Left ventricle myocardium inferior (tissue), 1 donor: ENCODE results near the gene OR4D9. TPM values are rescaled to one million over a fixed set of nuclear protein-coding genes. Genes with fewer than 3 reads are reported as not detected.

ENCODE experiments used
- DNase-seq: peaks from one replicate; pipeline ENCODE4 v3.0.0-alpha.2; 2020
- H3K27ac ChIP-seq: fragments of 200-600 bp; replicated peaks from 2 replicates; pipeline ENCODE4 v1.8.0; 2021
- H3K27me3 ChIP-seq: fragments of 200-600 bp; 2 replicates; pipeline ENCODE4 v1.8.0; 2021; ENCODE audit warnings: low read depth
- H3K36me3 ChIP-seq: fragments of 200-600 bp; 2 replicates; pipeline ENCODE4 v1.8.0; 2021
- H3K4me1 ChIP-seq: fragments of 200-600 bp; 2 replicates; pipeline ENCODE4 v1.8.0; 2021
- H3K4me3 ChIP-seq: fragments of 200-600 bp; 2 replicates; pipeline ENCODE4 v1.8.0; 2021; ENCODE audit warnings: mild to moderate bottlenecking, moderate library complexity
- H3K9me3 ChIP-seq: fragments of 200-600 bp; replicated peaks from 2 replicates; pipeline ENCODE4 v1.8.0; 2021
- CTCF ChIP-seq: fragments of 200-600 bp; IDR thresholded peaks from 2 replicates; pipeline ENCODE4 v1.8.0; 2021; ENCODE audit warnings: antibody characterized with exemption, mild to moderate bottlenecking, borderline replicate concordance
- intact Hi-C: fragments of 100-400 bp; cut with micrococcal nuclease; formaldehyde crosslinking; loops from one replicate; pipeline ENCODE4 v1.11.0; 2022
- total RNA-seq: library from RNA; stranded (reverse); fragmentation: NEBNext Ultra II Directional; extraction: Animal tissue kit (Norgen Biotek cat#: 25700); gene quantifications from one replicate; pipeline ENCODE4 v1.2.1, GENCODE V29; 2021
- donor health status: DM: no; HTN: yes; CAD: no; lungs with severe emphysema.

Gene OR4D9
- total RNA-seq, 1 donor from 2014 or later = not detected

DNA sequence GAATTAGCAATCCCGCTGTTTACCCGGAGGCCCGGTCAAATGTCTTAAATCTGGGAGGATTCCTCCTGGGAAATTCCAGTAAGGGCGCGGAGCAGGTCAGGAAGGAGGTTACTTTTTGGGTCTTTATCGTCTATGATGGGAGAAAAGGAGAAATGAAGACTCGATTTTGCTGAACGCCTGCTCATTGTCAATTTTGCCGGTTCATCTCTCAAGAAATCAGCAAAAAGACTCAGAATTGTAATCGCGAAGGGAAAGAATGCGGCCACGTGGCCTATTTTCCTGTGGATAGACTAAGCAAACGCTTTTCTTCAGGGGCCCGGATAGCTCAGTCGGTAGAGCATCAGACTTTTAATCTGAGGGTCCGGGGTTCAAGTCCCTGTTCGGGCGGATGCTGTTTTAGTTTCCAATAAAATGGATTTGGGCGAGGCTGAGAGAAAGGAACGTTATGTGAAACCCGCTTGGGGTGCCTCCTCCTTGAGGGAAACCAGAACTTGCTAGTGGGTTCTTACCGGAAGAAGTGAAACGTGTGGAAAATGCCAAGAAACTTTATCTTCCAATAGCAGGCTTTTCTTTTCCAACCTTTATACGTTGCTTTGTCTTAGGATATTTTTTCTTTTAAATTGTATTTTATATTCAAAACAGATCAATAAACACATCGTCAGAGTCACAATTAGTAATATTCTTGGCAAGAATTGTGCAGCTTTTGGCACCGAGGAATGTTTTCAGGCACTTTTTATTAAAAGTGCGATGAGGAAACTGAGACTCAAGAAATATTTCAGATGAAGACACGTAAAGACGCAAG is 45.0 kb downstream of the OR4D9 start:
- Histone ChIP-seq H3K27me3 (no peaks in the 10 kb centered on the region), H3K9me3 (no peaks in the 10 kb centered on the region), H3K4me1 (peaks cover 40% of the 10 kb centered on the region), H3K36me3 (no peaks in the 10 kb centered on the region), H3K4me3 (peak overlapping the region; percentile 66), H3K27ac (peak overlapping the region; percentile 73)
- peak; percentile 31 for DNase-seq
- no peak for TF ChIP-seq CTCF
- intact Hi-C loops = no loop called here

GRCh38 chr11:59556917-59557348 is 45.6 kb downstream of the OR4D9 start:
- Histone ChIP-seq H3K4me3 (peak overlapping the region; percentile 66), H3K4me1 (peaks cover 37% of the 10 kb centered on the region), H3K27me3 (no peaks in the 10 kb centered on the region), H3K9me3 (no peaks in the 10 kb centered on the region), H3K36me3 (no peaks in the 10 kb centered on the region), H3K27ac (peak overlapping the region; percentile 73)
- intact Hi-C loops = no loop called here
- TF ChIP-seq CTCF = no peak
- no peak for DNase-seq

GRCh38 chr11:59558270-59558643 is 46.9 kb downstream of the OR4D9 start:
- intact Hi-C loops = no loop called here
- Histone ChIP-seq H3K27ac (no peak overlapping the region), H3K36me3 (no peaks in the 10 kb centered on the region), H3K4me1 (peaks cover 33% of the 10 kb centered on the region), H3K27me3 (no peaks in the 10 kb centered on the region), H3K4me3 (no peak overlapping the region), H3K9me3 (no peaks in the 10 kb centered on the region)
- TF ChIP-seq CTCF = no peak
- DNase-seq = no peak

GRCh38 chr11:59559886-59560285 is 48.5 kb downstream of the OR4D9 start:
- peak overlapping the region; percentile 93 for H3K27ac ChIP-seq
- peak overlapping the region; percentile 90 for H3K4me3 ChIP-seq
- no peak for DNase-seq
- no peaks in the 10 kb centered on the region for H3K27me3 ChIP-seq
- no peak for TF ChIP-seq CTCF
- H3K4me1 ChIP-seq = peaks cover 33% of the 10 kb centered on the region
- no peaks in the 10 kb centered on the region for H3K9me3 ChIP-seq
- H3K36me3 ChIP-seq = no peaks in the 10 kb centered on the region
- intact Hi-C loops = no loop called here

DNA sequence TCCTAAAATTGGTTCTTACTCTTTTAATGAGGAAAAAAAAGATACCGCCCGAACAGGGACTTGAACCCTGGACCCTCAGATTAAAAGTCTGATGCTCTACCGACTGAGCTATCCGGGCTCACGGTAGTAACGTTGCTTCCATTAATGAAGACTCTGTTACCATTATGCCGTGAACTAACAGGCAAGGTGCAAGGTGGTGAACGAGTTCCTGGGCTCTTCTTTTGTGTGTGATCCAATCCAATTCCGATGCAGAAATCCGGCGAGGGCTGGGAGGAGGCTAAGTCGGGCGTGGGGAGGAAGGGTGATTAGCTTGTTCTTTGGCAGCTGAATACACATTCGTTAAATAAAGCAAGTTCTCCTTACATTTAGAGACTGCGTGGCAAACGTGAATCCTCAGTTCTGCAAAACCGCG is 49.0 kb downstream of the OR4D9 start:
- Histone ChIP-seq H3K27me3 (no peaks in the 10 kb centered on the region), H3K9me3 (no peaks in the 10 kb centered on the region), H3K27ac (peak overlapping the region; percentile 93), H3K4me3 (peak overlapping the region; percentile 90), H3K36me3 (no peaks in the 10 kb centered on the region), H3K4me1 (peaks cover 33% of the 10 kb centered on the region)
- no peak for TF ChIP-seq CTCF
- intact Hi-C loops = no loop called here
- DNase-seq = no peak
